ENCODE data around the gene ATF4.

- TF ChIP-seq SNAI2 (CRISPR knock-in tag; IDR thresholded peaks at IDR 0.05) (no peak), ZNF565 (CRISPR knock-in tag; conservative IDR thresholded peaks at IDR 0.05; ENCODE audit: low read depth) (no peak), ESRRG (CRISPR knock-in tag; IDR thresholded peaks at IDR 0.05) (no peak), ZC3H10 (CRISPR knock-in tag; IDR thresholded peaks at IDR 0.05) (no peak), PATZ1 (CRISPR knock-in tag; IDR thresholded peaks at IDR 0.05; ENCODE audit: borderline replicate concordance) (no peak)
These were observed 13.7 kb downstream of the ATF4 start for GRCh38 chr22:39534092-39534506.
